Aorta (tissue), 5 donors: ENCODE data around the gene EHMT2. TPM values are rescaled to one million over a fixed set of nuclear protein-coding genes. Genes with fewer than 3 reads are reported as not detected.
"Not testable (repeated sequence)": the region's sequence is repeated elsewhere in the genome, so short reads cannot be mapped to it uniquely, and the experiment has no call there.

ENCODE experiments used
- ATAC-seq: fragments of 200-7000 bp; cut with Tn5 transposase; one replicate; pipeline ENCODE4 v1.9.1; 2022; ENCODE audit warnings: moderate library complexity; ENCODE audit not compliant: low FRiP score
- DNase-seq, 2 donors: peaks; one replicate each; pipeline ENCODE4 v3.0.0-alpha.2; 2020
- H3K27ac ChIP-seq, 2 donors: one replicate each; pipeline ENCODE4 v1.5.1; 2013; ENCODE audit warnings: low read length in 2 of 2, mild to moderate bottlenecking in 2 of 2, moderate library complexity in 2 of 2, control low read depth in 1 of 2, inconsistent platforms in 1 of 2, low read depth in 1 of 2
- H3K27me3 ChIP-seq, 2 donors: one replicate each; pipeline ENCODE4 v1.6.1; 2013; ENCODE audit warnings: control low read depth in 1 of 2, low read length in 1 of 2, mild to moderate bottlenecking in 1 of 2, moderate library complexity in 1 of 2; ENCODE audit not compliant: insufficient read depth in 2 of 2, control insufficient read depth in 1 of 2
- H3K36me3 ChIP-seq, 2 donors: one replicate each; pipeline ENCODE4 v1.6.1; 2013; ENCODE audit warnings: control low read depth in 1 of 2, low read length in 1 of 2, mild to moderate bottlenecking in 1 of 2; ENCODE audit not compliant: insufficient read depth in 2 of 2, control insufficient read depth in 1 of 2
- H3K4me1 ChIP-seq, 2 donors: one replicate each; pipeline ENCODE4 v1.6.1; 2013; ENCODE audit warnings: low read length in 2 of 2, control low read depth in 1 of 2, mild to moderate bottlenecking in 1 of 2, moderate library complexity in 1 of 2; ENCODE audit not compliant: insufficient read depth in 2 of 2, control insufficient read depth in 1 of 2
- H3K4me3 ChIP-seq, 2 donors: one replicate each; pipeline ENCODE4 v1.5.1; 2013; ENCODE audit warnings: low read length in 2 of 2, control low read depth in 1 of 2, mild to moderate bottlenecking in 1 of 2
- H3K9me3 ChIP-seq: one replicate; pipeline ENCODE4 v1.6.1; 2013; ENCODE audit warnings: mild to moderate bottlenecking, low read length; ENCODE audit not compliant: control insufficient read depth
- WGBS, 2 donors: extraction: QIAGEN DNeasy Blood & Tissue Kit; methylation state at CpG; one replicate each; pipeline ENCODE4 v1.1.7; 2013; 5-methylcytosine and 5-hydroxymethylcytosine counted together
- intact Hi-C, 2 donors: fragments of 100-400 bp; cut with DNase I; formaldehyde crosslinking; loops; one replicate each; pipeline versions ENCODE4 v1.14.2 to v1.15.0; 2022
- polyA plus RNA-seq, 2 donors: library from polyadenylated mRNA; stranded (reverse); fragments of 200-250 nt; gene quantifications; one replicate each; pipeline ENCODE4 v1.2.3, GENCODE V29; 2013
- total RNA-seq, 2 donors: library from RNA; stranded (reverse); fragmentation: NEBNext Ultra II Directional; extraction: Animal tissue kit (Norgen Biotek cat#: 25700); gene quantifications; one replicate each; pipeline ENCODE4 v1.2.1, GENCODE V29; 2021
- donor health status: healthy with polysubstance abuse.
- donor health status: Bipolar disorder and iron deficiency.
- donor health status: DM: no; HTN: no; CAD: no.
- donor health status: DM: no; HTN: no; CAD: no.
- donor health status: DM: yes; HTN: yes; CAD: no.

The EHMT2 gene
- total and polyA plus RNA-seq, 4 donors: 16.7 to 56.8 (median 32.0) TPM

DNA sequence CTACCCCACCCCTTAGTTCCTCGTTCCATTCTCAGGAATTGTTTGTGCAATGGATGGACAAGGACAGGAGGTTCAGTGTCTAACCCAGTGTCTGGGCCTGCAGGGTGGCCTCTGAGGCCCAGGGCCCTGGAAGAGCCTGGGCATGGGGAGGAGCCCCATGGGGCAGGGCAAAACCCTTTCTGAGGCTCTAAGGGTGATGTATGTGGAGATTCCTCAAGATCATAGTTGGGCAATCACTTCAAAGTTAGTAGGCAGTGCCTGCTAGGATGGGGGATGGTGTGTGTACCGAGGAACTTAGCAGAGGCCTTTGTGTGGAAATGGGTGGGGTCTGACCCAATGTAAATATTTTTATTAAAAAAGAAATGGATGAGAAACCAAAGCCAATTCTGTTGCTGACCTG, 23.3 kb upstream of the EHMT2 start:
- ATAC-seq (peak; percentile 7), DNase-seq (peak in 1 of 2 donors; percentile 6)
- H3K27ac ChIP-seq: no peak overlapping the region
- H3K9me3 ChIP-seq: no peaks in the 10 kb centered on the region
- no peak overlapping the region for H3K4me3 ChIP-seq
- H3K4me1 ChIP-seq: no peaks in the 10 kb centered on the region
- intact Hi-C loops: no loop called here
- no peaks in the 10 kb centered on the region for H3K27me3 ChIP-seq
- H3K36me3 ChIP-seq: no peaks in the 10 kb centered on the region
- 70 to 73% methylated on average over 2 of the region's 2 CpGs for WGBS, 2 donors

DNA sequence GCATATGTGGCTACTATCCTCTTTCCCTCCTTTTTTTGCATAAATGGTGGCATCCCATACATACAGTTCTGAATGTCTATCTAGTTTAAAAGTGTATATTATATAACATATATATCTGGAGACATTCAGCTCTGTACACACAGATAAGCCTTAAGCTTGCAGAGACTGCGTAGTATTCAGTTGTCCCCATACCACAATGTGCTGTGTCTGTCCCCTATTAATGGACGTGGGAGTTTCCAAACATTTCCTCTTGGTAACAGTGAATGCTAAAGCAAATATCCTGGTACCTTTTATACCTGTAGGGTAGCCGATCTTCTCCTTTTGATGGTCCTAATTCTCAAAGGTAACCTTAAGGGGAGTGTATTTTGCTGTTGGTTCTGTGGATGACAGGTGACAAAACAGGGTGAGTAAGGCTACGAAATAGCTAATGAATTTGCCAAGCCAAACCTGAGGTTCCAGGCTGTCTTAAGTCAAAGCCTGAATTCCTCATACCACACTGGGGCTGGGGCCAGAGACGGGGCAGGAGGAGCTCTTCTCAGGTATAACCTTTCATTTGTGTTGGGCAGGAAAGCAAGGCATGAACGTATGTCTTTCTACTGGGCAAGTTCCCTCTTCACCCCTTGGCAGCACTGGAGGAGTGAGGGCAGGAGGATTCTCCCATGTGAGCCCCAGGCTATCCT, 22.3 kb upstream of the EHMT2 start:
- Histone ChIP-seq H3K36me3 (no peaks in the 10 kb centered on the region), H3K4me3 (no peak overlapping the region), H3K9me3 (no peaks in the 10 kb centered on the region), H3K27ac (no peak overlapping the region), H3K27me3 (no peaks in the 10 kb centered on the region), H3K4me1 (no peaks in the 10 kb centered on the region)
- peak in 1 of 2 donors; percentile 9 for DNase-seq
- ATAC-seq: no peak
- intact Hi-C loops: no loop called here
- WGBS, 2 donors: 81% methylated on average over 6 of the region's 6 CpGs

DNA sequence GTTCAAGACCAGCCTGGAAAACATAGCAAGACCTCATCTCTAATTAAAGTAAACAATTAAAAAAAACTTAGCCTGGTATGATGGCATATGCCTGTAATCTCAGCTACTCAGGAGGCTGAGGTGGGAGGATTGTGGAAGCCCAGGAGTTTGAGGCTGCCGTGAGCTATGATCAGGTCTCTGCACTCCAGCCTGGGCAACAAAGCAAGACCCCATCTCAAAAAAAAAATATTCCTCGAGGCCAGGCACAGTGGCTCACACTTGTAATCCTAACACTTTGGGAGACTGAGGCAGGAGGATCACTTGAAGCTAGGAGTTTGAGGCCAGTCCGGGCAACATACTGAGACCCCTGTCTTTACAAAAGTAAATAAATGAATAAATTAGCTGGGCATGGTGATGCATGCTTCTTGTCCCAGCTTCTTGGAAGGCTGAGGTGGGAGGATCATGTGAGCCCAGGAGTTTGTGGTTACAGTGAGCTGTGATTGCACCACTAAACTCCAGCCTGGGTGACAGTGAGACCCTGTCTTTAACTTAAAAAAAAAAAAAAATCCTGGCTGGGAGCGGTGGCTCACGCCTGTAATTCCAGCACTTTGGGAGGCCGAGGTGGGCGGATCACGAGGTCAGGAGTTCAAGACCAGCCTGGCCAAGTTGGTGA, 20.7 kb upstream of the EHMT2 start:
- peak in 1 of 2 donors; percentile 11 for DNase-seq
- Histone ChIP-seq H3K36me3 (no peaks in the 10 kb centered on the region), H3K4me3 (no peak overlapping the region), H3K27me3 (no peaks in the 10 kb centered on the region), H3K9me3 (no peaks in the 10 kb centered on the region), H3K4me1 (no peaks in the 10 kb centered on the region), H3K27ac (no peak overlapping the region)
- no peak for ATAC-seq
- 75 to 82% methylated on average over 7 to 8 of the region's 8 CpGs for WGBS, 2 donors
- intact Hi-C loops: no loop called here

DNA sequence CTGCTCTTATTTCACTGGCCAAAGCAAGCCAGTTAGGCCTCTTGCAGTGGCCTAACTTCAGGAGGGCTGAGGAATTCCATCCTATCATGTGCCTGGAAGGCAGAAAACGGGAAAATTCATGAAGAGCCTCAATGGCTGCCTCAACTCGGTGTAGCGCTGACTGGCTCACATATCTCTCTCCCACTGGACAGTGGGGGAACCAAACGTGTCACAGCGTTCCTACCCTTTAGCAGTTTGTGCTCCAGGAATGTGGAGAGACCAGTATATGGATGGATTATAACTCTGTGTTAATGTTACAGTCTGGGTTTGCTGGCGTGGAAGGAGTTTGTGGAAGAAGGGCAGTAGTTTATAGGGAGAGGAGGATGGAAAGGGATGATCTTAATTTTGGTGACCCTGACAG, 18.3 kb upstream of the EHMT2 start:
- ATAC-seq (no peak), DNase-seq (peak in 1 of 2 donors; percentile 1)
- intact Hi-C loops: no loop called here
- no peaks in the 10 kb centered on the region for H3K27me3 ChIP-seq
- H3K27ac ChIP-seq: no peak overlapping the region
- no peak overlapping the region for H3K4me3 ChIP-seq
- no peaks in the 10 kb centered on the region for H3K36me3 ChIP-seq
- H3K4me1 ChIP-seq: no peaks in the 10 kb centered on the region
- no peaks in the 10 kb centered on the region for H3K9me3 ChIP-seq
- 78 to 80% methylated on average over 6 of the region's 6 CpGs for WGBS, 2 donors

DNA sequence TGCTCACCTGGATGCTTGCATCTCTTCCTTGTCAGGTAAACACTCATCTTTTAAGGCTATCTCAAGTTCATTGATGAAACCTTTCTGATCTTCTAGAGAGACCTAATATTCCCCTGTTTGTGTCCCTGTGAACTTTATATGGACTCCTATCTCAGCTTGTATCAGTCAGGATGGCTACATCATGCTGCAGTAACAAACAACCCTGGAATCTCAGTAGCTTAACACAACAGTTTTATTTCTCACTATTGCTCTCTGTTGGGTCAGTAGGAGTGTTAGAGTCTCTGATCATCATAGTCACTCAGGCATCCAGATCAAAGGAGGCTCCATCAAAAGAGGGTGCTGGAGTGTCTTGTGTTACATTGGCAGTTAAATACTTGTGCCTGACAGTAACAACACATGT, 17.9 kb upstream of the EHMT2 start:
- Histone ChIP-seq H3K4me3 (no peak overlapping the region), H3K27me3 (no peaks in the 10 kb centered on the region), H3K9me3 (no peaks in the 10 kb centered on the region), H3K27ac (no peak overlapping the region), H3K4me1 (no peaks in the 10 kb centered on the region), H3K36me3 (no peaks in the 10 kb centered on the region)
- DNase-seq (no peak), ATAC-seq (no peak)
- intact Hi-C loops: no loop called here

DNA sequence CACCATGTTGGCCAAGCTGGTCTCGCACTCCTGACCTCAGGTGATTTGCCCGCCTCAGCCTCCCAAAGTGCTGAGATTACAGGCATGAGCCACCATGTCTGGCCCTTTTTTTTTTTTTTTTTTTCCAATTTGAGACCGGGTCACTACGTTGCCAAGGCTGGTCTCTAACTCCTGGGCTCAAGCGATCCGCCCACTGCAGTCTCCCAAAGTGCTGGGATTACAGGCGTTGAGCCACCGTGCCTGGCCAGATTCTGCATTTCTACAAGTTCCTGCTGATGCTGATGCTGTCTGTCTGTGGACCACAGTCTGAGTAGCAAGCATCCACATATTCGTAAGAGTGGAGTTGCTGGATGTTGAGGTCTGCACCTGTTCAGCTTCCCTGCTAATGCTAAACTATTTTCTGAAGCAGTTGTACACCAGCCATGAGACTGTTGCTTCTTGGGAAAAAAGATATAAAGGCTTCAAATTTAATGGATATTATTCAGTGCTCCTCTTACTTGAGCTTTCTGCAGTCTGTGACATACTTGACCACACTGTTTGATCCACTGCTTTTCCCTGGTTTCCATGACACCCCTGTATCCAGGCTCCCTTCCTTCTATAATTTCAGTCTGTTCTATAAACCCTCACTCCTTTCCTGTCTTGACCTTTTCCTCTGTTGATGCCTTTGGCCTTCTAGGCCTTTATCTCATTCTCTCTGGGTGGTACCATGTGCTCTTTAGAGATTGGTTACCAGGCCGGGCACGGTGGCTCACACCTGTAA, 14.5 kb upstream of the EHMT2 start:
- WGBS, 2 donors: 62 to 75% methylated on average over 11 of the region's 11 CpGs
- Histone ChIP-seq H3K27ac (no peak overlapping the region), H3K4me3 (no peak overlapping the region), H3K27me3 (no peaks in the 10 kb centered on the region), H3K4me1 (no peaks in the 10 kb centered on the region), H3K36me3 (no peaks in the 10 kb centered on the region), H3K9me3 (no peaks in the 10 kb centered on the region)
- DNase-seq (peak in 1 of 2 donors; percentile 60), ATAC-seq (no peak)
- intact Hi-C loops: no loop called here

DNA sequence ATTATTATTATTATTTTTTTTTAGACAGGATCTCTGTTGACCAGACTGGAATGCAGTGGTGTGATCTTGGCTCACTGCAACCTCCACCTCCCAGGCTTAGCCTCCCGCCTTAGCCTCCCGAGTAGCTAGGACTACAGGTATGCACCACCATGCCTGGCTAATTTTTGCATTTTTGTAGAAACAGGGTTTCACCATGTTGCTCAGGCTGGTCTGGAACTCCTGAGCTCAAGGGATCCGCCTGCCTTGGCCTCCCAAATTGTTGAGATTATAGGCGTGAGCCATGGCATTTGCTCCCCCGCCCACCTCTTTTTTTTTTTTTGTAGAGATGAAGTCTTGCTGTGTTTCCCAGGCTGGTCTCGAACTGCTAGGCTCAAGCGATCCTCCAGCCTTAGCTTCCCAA, 11.8 kb upstream of the EHMT2 start:
- DNase-seq: peak in 1 of 2 donors; percentile 15
- ATAC-seq: not testable (repeated sequence)
- 77 to 80% methylated on average over 7 of the region's 7 CpGs for WGBS, 2 donors

DNA sequence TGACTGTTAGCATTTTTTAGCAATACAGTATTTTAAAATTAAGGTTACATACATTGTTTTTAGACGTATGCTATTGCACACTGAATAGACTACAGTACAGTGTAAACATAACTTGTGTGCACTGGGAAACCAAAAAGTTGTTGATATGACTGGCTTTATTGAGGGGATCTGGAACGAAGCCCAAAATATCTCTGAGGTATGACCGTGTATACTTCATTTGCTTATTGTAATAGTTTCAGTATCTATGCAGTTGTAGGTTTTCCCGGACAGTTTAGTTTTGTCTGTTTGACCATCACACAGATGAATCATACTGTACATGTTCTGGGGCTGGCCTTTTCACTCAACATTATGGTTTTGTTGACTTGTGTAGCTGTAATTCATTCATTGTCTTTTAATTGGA, 11.3 kb upstream of the EHMT2 start:
- Histone ChIP-seq H3K4me1 (no peaks in the 10 kb centered on the region), H3K27ac (no peak overlapping the region), H3K36me3 (no peaks in the 10 kb centered on the region), H3K9me3 (no peaks in the 10 kb centered on the region), H3K27me3 (no peaks in the 10 kb centered on the region), H3K4me3 (no peak overlapping the region)
- 49 to 51% methylated on average over 4 of the region's 4 CpGs for WGBS, 2 donors
- ATAC-seq (no peak), DNase-seq (no peak)
- intact Hi-C loops: loop anchor here in 1 of 2 donors (10.0 kb wide), 1 partner anchor 266 kb away; the partner anchor contains the start of genes AGPAT1 and RNF5

More for the DNA sequence above, 11.8 kb upstream of the EHMT2 start:
- not testable (repeated sequence) for H3K4me1 ChIP-seq, H3K4me3 ChIP-seq, H3K27me3 ChIP-seq, H3K9me3 ChIP-seq, H3K36me3 ChIP-seq, H3K27ac ChIP-seq
- intact Hi-C loops: loop anchor here in 1 of 2 donors (10.0 kb wide), 1 partner anchor 266 kb away; the partner anchor contains the start of genes AGPAT1 and RNF5
